Rectal smooth muscle tissue (tissue), 1 donor: ENCODE results near the gene MAFG.

Source experiments
- H3K27ac ChIP-seq: one replicate; pipeline ENCODE4 v1.7.0; 2013; ENCODE audit warnings: low read depth, low read length, inconsistent platforms
- H3K27me3 ChIP-seq: one replicate; pipeline ENCODE4 v1.7.0; 2013; ENCODE audit warnings: low read length; ENCODE audit not compliant: control insufficient read depth, insufficient read depth
- H3K36me3 ChIP-seq: one replicate; pipeline ENCODE4 v1.7.0; 2013; ENCODE audit warnings: low read length; ENCODE audit not compliant: control insufficient read depth, insufficient read depth
- H3K4me1 ChIP-seq: one replicate; pipeline ENCODE4 v1.7.0; 2013; ENCODE audit warnings: low read length; ENCODE audit not compliant: control insufficient read depth, insufficient read depth
- H3K4me3 ChIP-seq: one replicate; pipeline ENCODE4 v1.7.0; 2013; ENCODE audit warnings: low read length
- H3K9ac ChIP-seq: one replicate; pipeline ENCODE4 v1.7.0; 2013; ENCODE audit warnings: low read length

Gene MAFG

DNA sequence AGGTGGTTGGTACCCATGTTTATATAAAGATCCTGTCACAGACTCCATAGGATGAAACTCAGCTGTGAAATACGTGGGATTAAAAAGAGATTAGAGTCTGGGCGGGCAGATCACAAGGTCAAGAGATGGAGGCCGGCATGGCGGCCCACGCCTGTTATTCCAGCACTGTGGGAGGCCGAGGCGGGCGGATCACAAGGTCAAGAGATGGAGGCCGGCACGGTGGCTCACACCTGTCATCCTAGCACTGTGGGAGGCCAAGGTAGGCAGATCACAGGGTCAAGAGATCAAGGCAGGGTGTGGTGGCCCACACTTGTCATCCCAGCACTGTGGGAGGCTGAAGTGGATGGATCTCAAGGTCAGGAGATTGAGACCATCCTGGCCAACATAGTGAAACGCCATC lies 32.1 kb downstream of the MAFG start:
- Histone ChIP-seq H3K4me1 (peaks cover 2% of the 10 kb centered on the region), H3K9ac (no peak overlapping the region), H3K36me3 (peaks cover 10% of the 10 kb centered on the region), H3K4me3 (no peak overlapping the region), H3K27ac (no peak overlapping the region), H3K27me3 (no peaks in the 10 kb centered on the region)

DNA sequence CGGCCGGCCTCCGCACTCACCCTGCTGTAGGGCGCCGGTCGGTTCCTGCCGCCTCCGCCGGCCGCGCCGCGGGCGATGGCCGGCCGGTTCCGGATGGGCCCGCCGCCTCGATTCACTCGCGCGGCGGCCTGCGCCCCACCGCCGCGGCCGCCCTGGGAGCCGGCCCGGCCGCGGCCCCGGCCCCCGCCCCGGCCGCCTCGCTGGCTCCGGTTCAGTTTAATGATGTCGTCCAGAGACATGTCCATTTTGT lies 36.3 kb downstream of the MAFG start:
- Histone ChIP-seq H3K27me3 (no peaks in the 10 kb centered on the region), H3K4me3 (peak overlapping the region; percentile 66), H3K4me1 (peaks cover 6% of the 10 kb centered on the region), H3K9ac (no peak overlapping the region), H3K27ac (peak overlapping the region; percentile 38), H3K36me3 (peaks cover 26% of the 10 kb centered on the region)

DNA sequence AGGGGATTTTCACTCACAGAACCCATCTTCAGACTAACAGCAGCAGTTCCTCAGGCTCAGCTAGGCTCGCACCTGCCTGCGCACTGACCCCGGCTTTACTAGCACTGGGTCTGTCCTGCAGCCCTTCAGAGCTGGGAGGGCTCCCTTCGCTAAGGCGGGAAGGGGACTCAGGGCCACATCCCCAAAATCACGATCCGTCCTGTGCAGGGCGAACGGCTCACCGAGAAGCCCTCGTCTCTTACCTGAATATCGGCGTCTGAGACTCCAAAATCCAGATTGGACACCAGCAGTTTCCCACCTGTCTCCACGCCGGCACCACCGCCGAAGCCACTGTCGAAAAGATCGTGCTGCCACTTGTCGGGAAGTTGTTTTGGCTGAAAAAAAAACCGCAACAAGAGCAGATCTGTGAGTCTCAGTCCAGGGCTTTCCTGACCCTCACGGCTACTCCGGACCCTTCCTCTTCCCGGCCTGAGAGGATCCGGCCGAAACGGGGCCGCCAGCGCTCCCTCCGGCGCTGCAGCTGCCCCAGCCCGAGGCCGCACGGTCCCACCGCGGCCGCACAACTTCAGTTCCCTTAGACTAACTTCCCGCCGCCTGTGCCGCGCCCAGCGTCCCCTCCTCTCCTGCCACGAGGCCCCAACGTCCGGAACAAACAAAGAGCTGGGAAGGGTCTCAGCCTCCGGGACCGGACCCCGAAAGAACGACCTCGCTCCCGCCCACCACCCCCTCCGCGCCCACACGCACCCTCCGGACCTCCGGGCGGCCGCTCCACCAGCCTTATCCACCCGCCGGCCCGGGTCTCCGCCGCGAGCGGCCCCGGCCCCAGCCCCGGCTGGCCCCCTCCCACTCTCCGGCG lies 36.9 kb downstream of the MAFG start:
- Histone ChIP-seq H3K36me3 (peaks cover 27% of the 10 kb centered on the region), H3K4me3 (peak overlapping the region; percentile 66), H3K9ac (peak overlapping the region; percentile 71), H3K4me1 (peaks cover 6% of the 10 kb centered on the region), H3K27ac (peak overlapping the region; percentile 38), H3K27me3 (no peaks in the 10 kb centered on the region)

DNA sequence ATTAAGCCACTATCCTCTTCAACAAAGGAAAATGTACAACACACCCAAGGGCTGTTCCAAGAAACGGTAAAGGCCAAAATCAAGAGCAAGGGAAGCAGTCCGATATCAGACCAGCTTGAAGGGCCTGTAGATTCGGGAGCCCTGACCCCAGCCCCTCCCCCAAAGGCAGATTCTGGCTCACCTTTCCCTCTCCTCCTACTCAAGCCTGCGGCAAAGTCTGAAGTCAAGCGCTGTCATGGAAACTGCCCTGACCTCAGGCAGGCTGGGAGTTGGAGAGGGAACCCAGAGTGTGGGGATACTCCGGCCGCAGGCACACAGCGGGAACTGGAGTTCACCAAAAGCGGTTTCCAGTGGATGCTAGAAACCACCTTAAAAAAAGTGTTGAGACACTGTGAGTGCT lies 37.9 kb downstream of the MAFG start:
- Histone ChIP-seq H3K4me1 (peaks cover 6% of the 10 kb centered on the region), H3K9ac (no peak overlapping the region), H3K36me3 (peaks cover 35% of the 10 kb centered on the region), H3K27me3 (no peaks in the 10 kb centered on the region), H3K27ac (no peak overlapping the region), H3K4me3 (no peak overlapping the region)

DNA sequence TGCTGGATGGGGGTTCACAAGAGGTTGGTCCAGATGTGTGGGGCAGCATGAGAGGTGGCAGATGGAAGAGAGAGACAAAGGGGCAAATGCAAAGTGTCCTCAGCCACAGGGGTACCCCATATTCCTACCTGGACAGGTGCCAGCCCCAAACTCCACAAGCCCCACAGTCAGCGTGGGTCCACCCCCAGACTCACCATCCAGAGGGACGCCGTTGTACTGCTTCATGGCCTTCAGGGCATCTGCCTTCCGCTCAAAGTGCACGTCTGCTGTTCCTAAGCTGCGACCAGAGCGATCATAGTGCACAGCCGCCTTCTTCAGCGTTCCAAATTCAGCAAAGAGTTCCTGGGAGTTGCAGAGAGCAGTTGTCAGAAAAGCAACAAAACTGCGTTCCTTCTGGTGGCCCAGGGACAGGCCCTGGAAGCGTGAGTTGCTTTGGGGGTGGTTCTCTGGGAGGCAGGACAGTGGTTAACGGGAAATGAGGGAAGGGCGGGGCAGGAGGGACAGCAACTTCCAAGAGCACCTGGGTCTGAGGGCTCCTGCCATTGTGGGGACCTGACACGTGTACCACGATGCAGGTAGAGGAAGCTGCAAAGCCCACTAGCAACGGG lies 38.4 kb downstream of the MAFG start:
- Histone ChIP-seq H3K27me3 (no peaks in the 10 kb centered on the region), H3K4me1 (peaks cover 6% of the 10 kb centered on the region), H3K9ac (peak overlapping the region; percentile 6), H3K4me3 (no peak overlapping the region), H3K27ac (no peak overlapping the region), H3K36me3 (peaks cover 35% of the 10 kb centered on the region)

DNA sequence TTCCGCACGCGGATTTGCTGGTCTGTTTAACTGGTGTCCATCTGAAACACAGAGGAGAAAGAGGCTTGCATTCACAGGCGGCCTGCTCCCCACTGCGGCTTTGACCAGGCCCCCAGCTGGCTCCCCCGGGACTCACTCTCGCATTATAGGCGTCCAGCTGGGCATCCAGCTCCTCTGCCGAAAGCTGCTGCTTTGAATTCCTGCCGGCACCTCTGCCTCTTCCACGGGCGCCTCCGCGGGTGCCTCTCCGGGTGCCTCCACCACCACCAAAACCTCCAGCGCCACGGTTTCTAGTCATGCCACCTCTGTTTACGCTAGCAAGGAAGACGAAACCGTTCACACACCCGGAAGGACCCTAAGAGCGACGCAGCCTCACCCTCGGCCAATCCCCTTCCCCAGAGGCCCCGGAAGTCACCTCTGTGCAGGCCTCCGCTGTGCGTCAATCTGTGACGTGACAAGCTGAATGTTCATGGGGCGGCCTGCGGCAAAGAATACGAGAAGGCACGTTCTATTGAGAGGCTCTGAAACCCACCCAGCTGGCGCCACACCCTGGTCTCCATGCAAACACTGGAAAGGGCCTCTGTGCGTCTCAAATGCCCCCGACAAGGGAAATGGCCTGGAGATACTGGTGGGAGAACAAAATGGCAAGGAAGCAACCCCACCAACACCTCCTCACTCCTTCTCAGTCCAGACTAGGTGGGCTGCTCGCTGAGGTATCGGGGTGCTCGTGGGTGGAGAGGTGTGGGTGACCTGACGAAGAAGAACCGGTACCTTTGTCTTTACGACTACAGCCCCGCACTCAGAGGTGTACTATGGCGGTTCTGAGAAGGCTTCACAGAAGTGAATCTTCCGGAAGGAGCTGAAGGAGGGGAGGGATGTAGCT lies 39.2 kb downstream of the MAFG start:
- Histone ChIP-seq H3K27ac (no peak overlapping the region), H3K36me3 (peaks cover 35% of the 10 kb centered on the region), H3K27me3 (no peaks in the 10 kb centered on the region), H3K4me1 (peaks cover 6% of the 10 kb centered on the region), H3K9ac (peak overlapping the region; percentile 6), H3K4me3 (no peak overlapping the region)

DNA sequence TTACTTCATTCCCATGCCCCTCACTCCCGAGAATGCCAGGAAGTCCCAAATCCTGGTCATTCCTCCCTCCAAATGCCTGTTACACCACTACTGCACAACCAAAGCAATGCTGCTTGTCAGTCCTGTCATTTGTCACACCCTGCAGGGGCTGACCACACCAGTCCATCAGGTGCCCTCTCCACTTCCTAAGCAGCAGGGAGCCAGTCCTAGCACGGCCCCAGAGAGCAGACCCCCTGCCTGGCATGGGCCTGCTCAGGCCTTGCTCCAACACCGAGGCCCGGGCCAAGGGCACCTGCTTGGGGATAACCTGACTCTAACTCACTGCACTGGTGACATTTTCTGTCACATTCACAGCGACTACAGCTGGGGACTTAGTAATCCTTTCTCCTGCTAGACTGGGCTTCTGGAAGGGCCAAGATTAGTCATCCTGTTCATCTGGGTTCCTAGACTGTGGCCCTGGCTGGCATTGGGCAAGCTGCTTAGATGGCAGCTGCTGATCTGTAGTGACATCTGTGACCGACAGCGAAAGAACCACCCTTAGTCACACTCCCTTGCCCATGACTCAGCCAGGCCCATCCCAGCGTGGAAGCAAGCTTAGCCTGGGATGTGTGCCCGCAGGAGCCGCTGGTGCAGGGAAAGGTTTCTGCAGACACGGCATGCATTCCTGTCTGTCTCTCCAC lies 41.5 kb downstream of the MAFG start:
- Histone ChIP-seq H3K36me3 (peaks cover 35% of the 10 kb centered on the region), H3K4me1 (peaks cover 6% of the 10 kb centered on the region), H3K27ac (no peak overlapping the region)

DNA sequence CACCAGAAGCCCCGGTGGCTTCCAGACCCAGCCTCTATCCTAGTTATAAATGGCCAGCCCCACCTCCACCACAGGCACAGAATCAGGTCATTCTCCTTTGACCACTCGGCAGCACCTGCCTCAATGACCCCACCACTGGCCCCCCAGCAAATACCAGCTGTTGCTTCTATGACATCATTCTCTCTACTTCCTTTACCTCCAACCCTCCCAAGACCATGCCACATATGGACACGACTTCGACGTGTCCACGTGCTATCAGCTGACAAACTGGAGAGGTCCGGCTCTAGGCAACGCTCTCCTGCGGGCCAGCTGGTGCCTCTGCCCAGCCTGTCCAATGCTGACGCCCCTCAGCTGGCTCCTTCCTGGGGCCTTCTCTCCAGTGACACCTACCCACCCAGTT lies 42.1 kb downstream of the MAFG start:
- peaks cover 35% of the 10 kb centered on the region for H3K36me3 ChIP-seq
- no peak overlapping the region for H3K27ac ChIP-seq
- H3K27me3 ChIP-seq = no peaks in the 10 kb centered on the region
- no peak overlapping the region for H3K9ac ChIP-seq
- H3K4me1 ChIP-seq = peaks cover 4% of the 10 kb centered on the region
- no peak overlapping the region for H3K4me3 ChIP-seq

More for the DNA sequence above, 41.5 kb downstream of the MAFG start:
- no peak overlapping the region for H3K4me3 ChIP-seq
- no peaks in the 10 kb centered on the region for H3K27me3 ChIP-seq
- no peak overlapping the region for H3K9ac ChIP-seq

DNA sequence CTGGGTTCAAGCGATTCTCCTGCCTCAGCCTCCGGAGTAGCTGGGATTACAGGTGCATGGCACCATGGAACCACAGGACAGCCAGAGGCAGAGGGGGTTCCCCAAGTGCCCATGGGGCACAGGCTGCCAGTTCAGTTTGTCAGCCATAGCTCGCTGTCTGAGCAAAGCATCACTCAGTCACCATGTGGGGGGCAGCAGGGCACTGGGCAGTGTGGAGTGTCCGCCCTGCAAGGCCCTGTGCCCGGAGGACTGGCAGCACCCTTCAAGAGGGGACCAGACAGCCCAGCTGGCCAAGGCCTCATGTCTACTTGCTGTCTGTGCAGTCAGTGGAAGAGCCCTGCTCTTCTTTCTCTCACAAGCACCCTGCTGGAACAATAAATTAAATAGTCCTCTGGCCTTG lies 42.6 kb downstream of the MAFG start:
- H3K36me3 ChIP-seq = peaks cover 35% of the 10 kb centered on the region
- H3K27me3 ChIP-seq = no peaks in the 10 kb centered on the region
- no peak overlapping the region for H3K27ac ChIP-seq
- H3K4me3 ChIP-seq = no peak overlapping the region
- H3K4me1 ChIP-seq = no peaks in the 10 kb centered on the region
- no peak overlapping the region for H3K9ac ChIP-seq

DNA sequence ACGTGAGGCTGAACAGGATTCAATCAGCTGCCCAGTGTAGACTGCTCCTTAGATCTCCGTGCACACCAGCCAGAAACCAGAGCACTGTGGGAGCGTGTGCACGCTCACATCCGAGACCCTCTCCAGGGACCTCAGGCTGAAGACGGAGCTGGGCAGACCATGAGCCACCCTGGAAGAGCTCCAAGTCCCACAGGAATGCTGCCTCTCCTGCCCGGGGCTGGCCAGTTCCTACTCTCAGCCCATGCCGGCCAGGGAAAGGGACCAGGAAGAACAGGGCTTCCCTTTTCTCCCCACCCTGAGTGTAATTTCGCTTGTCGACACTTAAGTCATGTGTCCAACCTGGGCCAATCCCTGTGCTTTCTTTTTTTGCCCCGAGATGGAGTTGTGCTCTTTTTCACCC lies 43.0 kb downstream of the MAFG start:
- Histone ChIP-seq H3K4me1 (no peaks in the 10 kb centered on the region), H3K4me3 (no peak overlapping the region), H3K36me3 (peaks cover 35% of the 10 kb centered on the region), H3K9ac (no peak overlapping the region), H3K27ac (no peak overlapping the region), H3K27me3 (no peaks in the 10 kb centered on the region)

DNA sequence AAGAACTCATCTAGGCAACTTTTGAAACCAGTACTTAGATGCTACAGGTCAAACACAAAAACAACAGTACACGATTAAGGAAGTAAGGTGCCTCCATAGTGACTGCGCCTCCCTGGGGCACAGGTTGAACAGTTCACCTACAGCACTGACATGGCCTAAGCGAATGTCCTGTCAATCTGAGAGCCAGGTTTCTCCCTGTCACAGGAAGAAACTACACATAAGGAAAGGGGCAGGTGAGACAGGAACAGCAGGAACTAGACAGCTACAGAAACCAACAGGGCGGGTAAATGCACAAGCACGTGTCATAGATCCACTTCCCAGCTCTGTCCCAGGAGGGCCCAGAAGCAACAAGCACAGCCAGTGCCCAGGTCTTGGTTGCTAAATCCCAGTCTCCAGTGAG lies 48.4 kb downstream of the MAFG start:
- H3K36me3 ChIP-seq = peaks cover 3% of the 10 kb centered on the region

DNA sequence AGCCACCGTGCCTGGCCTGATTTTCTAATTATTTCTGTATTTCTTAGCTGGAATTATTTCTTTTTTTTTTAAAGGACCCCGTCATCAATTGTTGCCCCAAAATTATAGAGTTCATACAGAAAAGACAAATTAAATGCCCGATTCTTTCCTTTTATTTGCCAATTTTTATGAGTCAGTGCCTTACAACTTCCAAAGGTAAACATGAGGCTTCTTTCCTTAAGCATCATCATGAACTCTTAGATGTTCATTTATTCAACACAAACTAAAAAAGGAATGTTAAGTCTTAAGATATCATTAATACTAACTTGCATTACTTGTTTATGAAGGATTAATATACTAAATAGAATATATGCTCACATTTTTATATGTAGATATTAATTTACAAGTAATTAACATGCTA lies 49.2 kb downstream of the MAFG start:
- H3K4me1 ChIP-seq = no peaks in the 10 kb centered on the region
- H3K36me3 ChIP-seq = peaks cover 3% of the 10 kb centered on the region

More for the DNA sequence above, 48.4 kb downstream of the MAFG start:
- Histone ChIP-seq H3K27me3 (no peaks in the 10 kb centered on the region), H3K4me3 (no peak overlapping the region), H3K9ac (no peak overlapping the region), H3K4me1 (no peaks in the 10 kb centered on the region), H3K27ac (no peak overlapping the region)

More for the DNA sequence above, 49.2 kb downstream of the MAFG start:
- no peak overlapping the region for H3K4me3 ChIP-seq
- no peak overlapping the region for H3K9ac ChIP-seq
- no peaks in the 10 kb centered on the region for H3K27me3 ChIP-seq
- no peak overlapping the region for H3K27ac ChIP-seq
